ENCODE measurements around the gene MOSMO.
"Not testable (repeated sequence)": the region's sequence is repeated elsewhere in the genome, so short reads cannot be mapped to it uniquely, and the experiment has no call there.

DNA sequence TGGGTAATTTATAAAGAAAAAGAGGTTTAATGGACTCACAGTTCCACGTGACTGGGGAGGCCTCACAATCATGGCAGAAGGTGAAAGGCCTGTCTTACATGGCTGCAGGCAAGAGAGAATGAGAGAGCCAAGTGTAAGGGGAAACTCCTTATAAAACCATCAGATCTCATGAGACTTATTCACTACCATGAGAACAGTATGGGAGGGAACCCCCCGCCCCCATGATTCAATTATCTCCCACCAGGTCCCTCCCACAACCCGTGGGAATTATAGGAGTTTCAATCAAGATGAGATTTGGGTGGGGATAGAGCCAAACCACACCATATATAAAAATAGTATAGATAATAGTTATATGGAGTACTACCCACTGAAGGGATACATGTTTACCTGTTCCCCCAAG is 36.0 kb downstream of the MOSMO start:
- TF ChIP-seq NFRKB (IDR thresholded peaks at IDR 0.05; ENCODE audit: low read depth); HLTF (IDR thresholded peaks at IDR 0.05); RBM34 (IDR thresholded peaks at IDR 0.05; ENCODE audit: borderline replicate concordance, insufficient read depth, low read length); ZFP1 (CRISPR knock-in tag; IDR thresholded peaks at IDR 0.05); POLR2AphosphoS5 (IDR thresholded peaks at IDR 0.05; ENCODE audit: control insufficient read depth, insufficient read depth, low read depth, low read length); CBFA2T3 (IDR thresholded peaks at IDR 0.05): not testable (repeated sequence)
- TF ChIP-seq, protein P1, sequence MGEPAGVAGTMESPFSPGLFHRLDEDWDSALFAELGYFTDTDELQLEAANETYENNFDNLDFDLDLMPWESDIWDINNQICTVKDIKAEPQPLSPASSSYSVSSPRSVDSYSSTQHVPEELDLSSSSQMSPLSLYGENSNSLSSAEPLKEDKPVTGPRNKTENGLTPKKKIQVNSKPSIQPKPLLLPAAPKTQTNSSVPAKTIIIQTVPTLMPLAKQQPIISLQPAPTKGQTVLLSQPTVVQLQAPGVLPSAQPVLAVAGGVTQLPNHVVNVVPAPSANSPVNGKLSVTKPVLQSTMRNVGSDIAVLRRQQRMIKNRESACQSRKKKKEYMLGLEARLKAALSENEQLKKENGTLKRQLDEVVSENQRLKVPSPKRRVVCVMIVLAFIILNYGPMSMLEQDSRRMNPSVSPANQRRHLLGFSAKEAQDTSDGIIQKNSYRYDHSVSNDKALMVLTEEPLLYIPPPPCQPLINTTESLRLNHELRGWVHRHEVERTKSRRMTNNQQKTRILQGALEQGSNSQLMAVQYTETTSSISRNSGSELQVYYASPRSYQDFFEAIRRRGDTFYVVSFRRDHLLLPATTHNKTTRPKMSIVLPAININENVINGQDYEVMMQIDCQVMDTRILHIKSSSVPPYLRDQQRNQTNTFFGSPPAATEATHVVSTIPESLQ (CRISPR knock-in tag; IDR thresholded peaks at IDR 0.05) = not testable (repeated sequence)
